Activated CD8-positive, alpha-beta memory T cell treated with anti-CD3 and anti-CD28 coated beads, Interleukin-2, amount 10 ng/mL, durations not matched to agents 7 days and 5 days (primary cell): ENCODE data around the gene PKN1. TPM values are rescaled to one million over a fixed set of nuclear protein-coding genes. Genes with fewer than 3 reads are reported as not detected.

Experiments used
- ATAC-seq: fragments of 150-1000 bp; cut with Tn5 transposase; one replicate; pipeline ENCODE4 v1.10.0; 2021; ENCODE audit warnings: moderate library complexity
- CTCF ChIA-PET: fragments of 350-600 bp; sonication (Branson Sonifier 250); formaldehyde crosslinking; loops from one replicate; lab custom pipeline; 2021; ENCODE audit warnings: antibody characterized with exemption; lab: Charles Lee
- DNase-seq: peaks from one replicate; pipeline ENCODE4 v3.0.0-alpha.2; 2020
- H3K27ac Mint-ChIP-seq: one replicate; pipeline ENCODE4 v1.8.0; 2021; ENCODE audit warnings: mild to moderate bottlenecking, mixed read lengths
- H3K27me3 Mint-ChIP-seq: one replicate; pipeline ENCODE4 v1.8.0; 2021; ENCODE audit warnings: mixed read lengths
- H3K36me3 Mint-ChIP-seq: one replicate; pipeline ENCODE4 v1.8.0; 2021; ENCODE audit warnings: mild to moderate bottlenecking, mixed read lengths
- H3K4me1 Mint-ChIP-seq: one replicate; pipeline ENCODE4 v1.8.0; 2021; ENCODE audit warnings: mixed read lengths
- H3K4me3 Mint-ChIP-seq: one replicate; pipeline ENCODE4 v1.8.0; 2021; ENCODE audit warnings: mild to moderate bottlenecking, moderate library complexity, mixed read lengths
- H3K9me3 Mint-ChIP-seq: one replicate; pipeline ENCODE4 v1.8.0; 2022; ENCODE audit warnings: low read depth, mixed read lengths
- total RNA-seq, 2 experiments: library from RNA; stranded (reverse); gene quantifications; one replicate each; pipeline ENCODE4 v1.2.3, GENCODE V29; 2021

PKN1 gene
- total RNA-seq, 2 experiments from 2014 or later: 224 to 236 TPM

DNA sequence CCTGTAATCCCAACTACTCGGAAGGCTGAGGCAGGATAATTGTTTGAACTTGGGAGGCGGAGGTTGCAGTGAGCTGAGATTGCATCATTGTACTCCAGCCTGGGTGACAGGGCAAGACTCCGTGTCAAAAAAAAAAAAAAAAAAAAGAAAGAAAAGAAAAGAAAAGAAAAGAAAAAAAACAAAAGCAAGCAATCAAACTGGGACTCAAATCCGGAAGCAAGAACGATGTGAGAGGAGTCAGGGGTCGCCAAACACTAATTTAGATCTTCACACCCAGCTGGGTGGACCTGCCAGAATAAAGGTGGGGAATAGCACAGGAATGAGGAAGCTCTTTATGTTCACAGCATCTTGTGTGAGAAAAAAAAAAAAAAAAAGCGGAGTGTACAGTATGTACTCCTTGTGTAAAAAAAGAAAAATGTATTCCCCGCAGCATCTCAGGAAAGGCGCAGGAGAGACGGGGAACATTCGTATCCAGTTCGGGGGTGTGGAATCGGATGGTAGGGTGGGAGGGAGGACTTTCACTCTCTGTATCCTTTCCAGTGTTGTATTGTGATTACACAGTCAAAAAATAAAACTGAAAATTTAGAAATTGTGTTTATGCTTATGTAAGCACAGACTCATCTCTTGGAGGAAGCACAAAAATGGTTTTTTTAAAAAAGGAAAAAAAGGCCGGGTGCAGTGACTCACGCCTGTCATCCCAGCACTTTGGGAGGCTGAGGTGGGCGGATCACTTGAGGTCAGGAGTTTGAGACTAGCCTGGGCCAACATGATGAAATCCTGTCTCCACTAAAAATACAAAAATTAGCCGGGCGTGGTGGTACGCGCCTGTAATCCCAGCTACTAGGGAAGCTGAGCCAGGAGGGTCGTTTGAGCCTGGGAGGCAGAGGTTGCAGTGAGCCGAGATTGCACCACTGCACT is 77.5 kb downstream of the PKN1 start:
- Mint-ChIP-seq H3K4me3 (no peak overlapping the region), H3K27ac (no peak overlapping the region), H3K9me3 (no peaks in the 10 kb centered on the region), H3K4me1 (peaks cover 51% of the 10 kb centered on the region), H3K27me3 (no peaks in the 10 kb centered on the region), H3K36me3 (peaks cover 16% of the 10 kb centered on the region)
- CTCF ChIA-PET: interaction anchor here (1.3 kb wide), 1 partner anchor 15 kb away, joined by 5 read pairs; no protein-coding TSS in a partner anchor
- ATAC-seq: no peak
- no peak for DNase-seq

DNA sequence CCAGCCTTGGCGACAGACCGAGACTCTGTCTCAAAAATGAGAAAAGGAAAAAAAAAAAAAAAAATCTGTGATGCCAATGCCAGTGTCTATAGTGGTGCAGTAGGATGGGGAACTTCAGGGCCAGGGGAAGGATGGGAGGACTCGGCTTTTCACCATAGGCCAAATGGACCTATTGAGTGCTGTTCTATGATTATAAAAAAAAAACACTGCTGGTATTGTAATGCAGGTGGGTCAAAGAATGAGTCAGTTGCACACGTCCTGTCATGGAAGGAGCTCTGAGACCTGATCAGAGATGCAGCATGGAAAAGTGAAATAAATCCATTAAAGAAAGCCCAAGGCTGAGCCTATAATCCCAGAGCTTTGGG is 78.1 kb downstream of the PKN1 start:
- CTCF ChIA-PET: interaction anchor here (0.7 kb wide), 1 partner anchor 10 kb away, joined by 3 read pairs; no protein-coding TSS in a partner anchor
- H3K27ac Mint-ChIP-seq: no peak overlapping the region
- no peak overlapping the region for H3K4me3 Mint-ChIP-seq

GRCh38 chr19:14512406-14512961 is 79.4 kb downstream of the PKN1 start:
- Mint-ChIP-seq H3K4me1 (peaks cover 46% of the 10 kb centered on the region), H3K4me3 (no peak overlapping the region), H3K27ac (no peak overlapping the region), H3K27me3 (no peaks in the 10 kb centered on the region), H3K36me3 (peaks cover 34% of the 10 kb centered on the region), H3K9me3 (no peaks in the 10 kb centered on the region)
- DNase-seq (no peak), ATAC-seq (no peak)
- CTCF ChIA-PET: interaction anchor here (2.0 kb wide), 1 partner anchor 44 kb away, joined by 6 read pairs; no protein-coding TSS in a partner anchor

More for the DNA sequence above, 78.1 kb downstream of the PKN1 start:
- H3K9me3 Mint-ChIP-seq: no peaks in the 10 kb centered on the region
- DNase-seq: no peak
- no peak for ATAC-seq
- no peaks in the 10 kb centered on the region for H3K27me3 Mint-ChIP-seq
- peaks cover 23% of the 10 kb centered on the region for H3K36me3 Mint-ChIP-seq
- peaks cover 51% of the 10 kb centered on the region for H3K4me1 Mint-ChIP-seq

DNA sequence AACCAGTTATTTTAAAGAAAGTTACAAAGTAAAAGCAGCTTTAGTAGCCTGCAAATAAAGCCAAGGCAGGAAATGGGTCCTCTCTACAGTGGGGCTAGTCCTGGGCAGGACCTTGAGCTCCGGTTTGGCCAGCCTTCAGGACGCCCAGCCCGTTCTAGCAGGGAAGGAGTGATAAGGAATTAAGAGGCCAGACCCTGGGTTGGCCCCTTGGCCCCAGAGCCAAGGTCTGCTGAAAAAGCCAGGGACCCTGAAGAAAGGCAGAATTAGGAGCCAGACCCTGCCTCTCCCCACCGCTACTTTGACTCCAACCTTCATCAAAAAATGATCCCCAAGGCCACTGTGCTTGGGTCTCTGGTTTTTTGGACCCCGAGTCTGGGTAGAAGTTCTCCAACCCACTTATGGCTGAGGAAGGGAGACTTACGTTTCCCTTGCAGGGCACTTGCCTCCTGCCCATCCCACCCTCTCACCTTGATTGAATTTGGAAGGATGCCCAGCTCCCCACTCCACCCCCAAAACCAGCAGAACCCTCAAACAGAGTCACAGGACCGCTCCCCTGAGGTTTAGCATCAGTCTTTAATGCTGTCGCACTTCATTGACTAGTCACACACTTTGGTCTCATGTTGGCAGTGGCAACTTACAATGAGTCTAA is 81.2 kb downstream of the PKN1 start:
- Mint-ChIP-seq H3K9me3 (no peaks in the 10 kb centered on the region), H3K27me3 (no peaks in the 10 kb centered on the region), H3K4me3 (no peak overlapping the region), H3K4me1 (peaks cover 46% of the 10 kb centered on the region), H3K27ac (no peak overlapping the region), H3K36me3 (peaks cover 34% of the 10 kb centered on the region)
- CTCF ChIA-PET: interaction anchor here (1.6 to 4.5 kb wide), 4 partner anchors 8 to 42 kb away, joined by 4 to 73 read pairs (median 6); no protein-coding TSS in a partner anchor
- no peak for ATAC-seq
- no peak for DNase-seq

- DNase-seq (no peak), ATAC-seq (no peak)
- Mint-ChIP-seq H3K4me3 (peak overlapping the region; percentile 83), H3K36me3 (peaks cover 34% of the 10 kb centered on the region), H3K4me1 (peaks cover 55% of the 10 kb centered on the region), H3K27me3 (no peaks in the 10 kb centered on the region), H3K9me3 (no peaks in the 10 kb centered on the region), H3K27ac (peak overlapping the region; percentile 75)
- CTCF ChIA-PET: interaction anchor here (1.6 to 4.5 kb wide), 2 partner anchors 9 to 13 kb away, joined by 4 to 73 read pairs; no protein-coding TSS in a partner anchor
Observed at GRCh38 chr19:14515501-14516047, 82.5 kb downstream of the PKN1 start.

- CTCF ChIA-PET: interaction anchor here (1.6 to 4.5 kb wide), 2 partner anchors 10 to 14 kb away, joined by 4 to 73 read pairs; no protein-coding TSS in a partner anchor
- Mint-ChIP-seq H3K27ac (peak overlapping the region; percentile 75), H3K4me3 (peak overlapping the region; percentile 83), H3K27me3 (no peaks in the 10 kb centered on the region), H3K36me3 (peaks cover 34% of the 10 kb centered on the region), H3K9me3 (no peaks in the 10 kb centered on the region), H3K4me1 (peaks cover 52% of the 10 kb centered on the region)
- DNase-seq (peak; percentile 48), ATAC-seq (no peak)
Observed at GRCh38 chr19:14516048-14516534, 83.0 kb downstream of the PKN1 start.

- Mint-ChIP-seq H3K4me3 (peak overlapping the region; percentile 83), H3K36me3 (peaks cover 34% of the 10 kb centered on the region), H3K27ac (peak overlapping the region; percentile 75), H3K27me3 (no peaks in the 10 kb centered on the region), H3K9me3 (no peaks in the 10 kb centered on the region), H3K4me1 (peaks cover 57% of the 10 kb centered on the region)
- DNase-seq: peak; percentile 61
- CTCF ChIA-PET: interaction anchor here (1.0 to 4.5 kb wide), 3 partner anchors 10 to 380 kb away, joined by 3 to 73 read pairs (median 4); partner anchors contain the start of genes ASF1B and NDUFB7
- ATAC-seq: no peak
Observed at GRCh38 chr19:14516746-14517438, 83.8 kb downstream of the PKN1 start.

GRCh38 chr19:14517446-14517839 is 84.3 kb downstream of the PKN1 start:
- Mint-ChIP-seq H3K9me3 (no peaks in the 10 kb centered on the region), H3K27ac (peak overlapping the region; percentile 75), H3K4me3 (peak overlapping the region; percentile 83), H3K27me3 (no peaks in the 10 kb centered on the region), H3K36me3 (peaks cover 34% of the 10 kb centered on the region), H3K4me1 (peaks cover 63% of the 10 kb centered on the region)
- ATAC-seq (no peak), DNase-seq (no peak)
- CTCF ChIA-PET: interaction anchor here (1.0 to 4.5 kb wide), 5 partner anchors 11 to 381 kb away, joined by 3 to 73 read pairs (median 3); partner anchors contain the start of genes ASF1B and NDUFB7

GRCh38 chr19:14517840-14518505 is 84.9 kb downstream of the PKN1 start, which contains the start of gene DNAJB1:
Gene DNAJB1 (minus strand): TSS chr19:14518397. CDS start chr19:14518349, 48 bp downstream.
- CTCF ChIA-PET: interaction anchor here (0.7 to 4.5 kb wide), 10 partner anchors 12 to 381 kb away, joined by 3 to 73 read pairs (median 3); partner anchors contain the start of genes ADGRE5, ASF1B and NDUFB7
- DNase-seq (peak; percentile 82), ATAC-seq (peak; percentile 69)
- Mint-ChIP-seq H3K4me3 (peak within 1 kb of the TSS; percentile 83), H3K27me3 (no peaks in the 10 kb centered on the region), H3K9me3 (no peaks in the 10 kb centered on the region), H3K36me3 (peaks cover 34% of the 10 kb centered on the region), H3K4me1 (peaks cover 65% of the 10 kb centered on the region), H3K27ac (peak within 1 kb of the TSS; percentile 93)

GRCh38 chr19:14519245-14519859 is 86.2 kb downstream of the PKN1 start:
- peaks cover 70% of the 10 kb centered on the region for H3K4me1 Mint-ChIP-seq
- CTCF ChIA-PET: interaction anchor here (1.2 to 4.5 kb wide), 2 partner anchors 13 to 383 kb away, joined by 6 to 73 read pairs; partner anchors contain the start of gene ASF1B
- no peak for DNase-seq
- H3K27me3 Mint-ChIP-seq: no peaks in the 10 kb centered on the region
- H3K4me3 Mint-ChIP-seq: peak overlapping the region; percentile 83
- peaks cover 29% of the 10 kb centered on the region for H3K36me3 Mint-ChIP-seq
- no peaks in the 10 kb centered on the region for H3K9me3 Mint-ChIP-seq
- no peak for ATAC-seq
- peak overlapping the region; percentile 93 for H3K27ac Mint-ChIP-seq

- Mint-ChIP-seq H3K9me3 (no peaks in the 10 kb centered on the region), H3K4me1 (peaks cover 65% of the 10 kb centered on the region), H3K4me3 (peak overlapping the region; percentile 83), H3K27ac (peak overlapping the region; percentile 92), H3K36me3 (peaks cover 24% of the 10 kb centered on the region), H3K27me3 (no peaks in the 10 kb centered on the region)
- no peak for DNase-seq
- CTCF ChIA-PET: interaction anchor here (1.2 kb wide), 1 partner anchor 383 kb away, joined by 6 read pairs; the partner anchor contains the start of gene ASF1B
- ATAC-seq: no peak
Observed at GRCh38 chr19:14519860-14520407, 86.8 kb downstream of the PKN1 start.
